ENCODE measurements around the gene MED13L.

Gene MED13L

DNA sequence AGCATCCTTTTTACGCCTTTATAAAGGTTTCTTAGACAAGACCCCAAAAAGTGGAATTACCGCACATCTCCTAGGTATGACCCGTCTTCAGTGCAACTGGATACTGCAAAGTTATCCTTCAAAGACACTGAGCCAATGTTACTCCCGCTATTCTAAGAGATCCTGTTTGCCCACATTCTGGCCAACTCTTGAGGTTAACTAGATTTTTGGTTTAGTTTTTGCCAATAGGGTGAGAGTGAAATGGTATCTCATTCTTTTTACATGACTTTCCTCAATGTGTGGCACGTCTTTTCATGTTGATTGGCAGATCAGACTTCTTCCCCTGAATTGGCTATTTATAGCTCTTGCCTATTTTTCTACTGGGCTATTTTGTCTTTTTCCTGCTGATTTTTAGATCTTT lies 347.2 kb downstream of the MED13L start:
- no peak for DNase-seq

- DNase-seq: no peak
These were observed 351.3 kb downstream of the MED13L start for GRCh38 chr12:115926037-115926670.

GRCh38 chr12:115923851-115924250 lies 353.6 kb downstream of the MED13L start:
- DNase-seq: no peak

GRCh38 chr12:115922952-115923564 lies 354.4 kb downstream of the MED13L start:
- DNase-seq: peak; percentile 71

DNA sequence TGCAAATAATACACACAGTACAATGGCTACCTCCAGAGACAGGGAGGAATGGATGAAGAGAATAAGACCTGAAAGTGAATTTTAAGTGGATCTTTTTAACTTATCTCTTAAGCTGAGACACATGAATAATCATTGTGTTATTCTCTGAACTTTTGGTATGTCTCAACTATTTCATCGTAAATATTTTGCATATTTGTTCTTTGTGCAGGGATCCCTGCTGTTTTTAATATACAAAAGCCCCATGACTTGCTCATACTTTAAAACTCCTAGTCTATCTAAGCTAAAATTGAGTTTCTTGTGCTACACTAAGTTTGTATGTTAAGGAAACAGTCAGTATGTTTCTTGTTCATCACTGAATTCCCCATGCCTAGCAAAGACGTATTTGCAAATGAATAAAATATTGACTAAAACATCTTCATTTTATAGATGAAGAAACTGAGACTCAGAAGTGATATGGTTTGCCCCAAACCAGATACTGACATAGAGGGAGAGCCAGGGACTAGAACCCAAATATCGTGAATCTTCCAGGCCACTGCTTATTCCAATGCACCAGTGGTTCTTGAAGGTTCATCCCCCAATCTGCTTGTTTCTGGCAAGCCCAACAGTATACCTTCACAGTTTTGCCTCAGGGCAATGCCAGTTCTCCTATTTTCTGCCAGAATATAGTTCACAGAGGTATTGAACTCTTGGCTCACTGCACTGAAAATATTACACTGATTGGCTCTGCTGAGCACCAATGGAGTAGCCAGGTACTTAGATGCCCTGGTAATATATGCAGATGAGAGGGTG lies 356.9 kb downstream of the MED13L start:
- no peak for DNase-seq

DNA sequence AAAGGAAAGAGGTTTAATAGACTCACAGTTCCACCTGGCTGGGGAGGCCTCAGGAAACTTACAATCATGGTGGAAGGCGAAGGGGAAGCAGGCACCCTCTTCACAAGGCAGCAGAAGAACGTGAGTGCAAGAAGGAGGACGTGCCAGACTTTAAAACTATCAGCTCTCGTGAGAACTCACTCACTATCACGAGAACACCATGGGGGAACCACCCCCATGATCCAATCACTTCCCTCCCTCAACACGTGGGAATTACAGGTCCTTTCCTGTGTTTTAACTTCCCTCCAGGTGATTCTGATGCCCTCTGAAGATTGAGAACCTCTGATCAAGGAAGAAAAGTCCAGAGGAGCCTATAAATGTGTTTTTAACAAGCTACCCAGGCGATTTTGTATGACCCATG lies 358.7 kb downstream of the MED13L start:
- DNase-seq: peak; percentile 9

DNA sequence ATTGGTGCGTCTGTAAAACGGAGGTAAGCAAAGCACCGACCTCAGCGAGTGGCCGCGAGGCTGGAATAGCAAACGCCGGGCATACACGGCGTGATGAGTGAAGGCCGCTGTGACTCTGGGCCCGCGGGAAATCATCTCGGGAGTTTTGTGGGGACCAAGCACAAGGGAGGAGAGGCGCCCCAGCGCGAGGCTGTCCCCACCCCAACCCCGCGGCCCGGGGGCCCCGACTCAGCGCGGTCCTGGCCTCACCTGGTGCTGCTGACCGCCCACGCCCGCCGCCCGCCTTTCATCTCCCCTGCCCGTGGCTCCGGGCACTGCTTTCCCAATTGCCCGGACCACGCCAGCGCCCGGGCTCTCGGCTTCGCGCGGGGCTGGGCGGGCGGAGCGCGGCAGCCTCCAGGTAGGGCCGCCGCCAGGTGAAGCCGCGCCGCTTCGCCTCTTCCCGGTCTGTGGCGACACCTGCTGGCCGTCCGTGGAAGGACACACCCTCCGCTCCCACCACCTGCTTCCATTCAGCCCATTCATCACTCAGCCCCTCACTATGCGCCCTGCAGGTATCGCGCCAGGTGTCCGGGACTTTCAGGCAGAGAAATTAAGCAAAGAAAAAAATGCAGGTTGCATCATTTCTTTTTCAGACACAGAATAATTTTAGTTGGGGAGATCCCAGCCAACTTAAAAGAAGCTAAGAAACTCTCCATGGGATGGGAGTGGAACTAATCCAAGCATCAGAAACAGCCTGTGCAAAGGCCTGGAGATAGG lies 360.4 kb downstream of the MED13L start:
- DNase-seq: peak; percentile 49

- no peak for DNase-seq
These were observed 363.4 kb downstream of the MED13L start for GRCh38 chr12:115914122-115914521.

- DNase-seq: no peak
These were observed 365.1 kb downstream of the MED13L start for GRCh38 chr12:115912440-115912839.

DNA sequence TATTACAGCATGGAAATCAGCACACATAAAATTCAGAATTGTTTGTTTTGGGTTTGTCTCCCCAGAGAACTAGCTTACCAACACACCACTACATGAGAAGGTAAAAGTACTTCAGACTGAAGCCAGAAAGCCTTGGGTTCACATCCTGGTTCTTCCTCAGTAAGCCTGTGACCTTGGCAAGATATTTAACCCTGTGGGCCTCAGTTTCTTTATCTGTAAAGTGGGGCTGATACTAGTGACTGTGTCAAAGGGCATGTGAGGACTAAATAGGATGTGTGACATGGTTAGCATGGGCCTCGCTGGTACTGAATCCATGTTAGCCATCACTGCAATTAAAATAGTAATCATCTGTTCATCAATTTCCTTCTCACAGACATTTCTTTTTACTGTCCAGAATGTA lies 366.1 kb downstream of the MED13L start:
- DNase-seq: no peak

- DNase-seq: no peak
These were observed 367.4 kb downstream of the MED13L start for GRCh38 chr12:115910057-115910456.
